Measurements from ENCODE around the gene NSMF. TPM values are rescaled to one million over a fixed set of nuclear protein-coding genes. Genes with fewer than 3 reads are reported as not detected.
"Not testable (repeated sequence)": the region's sequence is repeated elsewhere in the genome, so short reads cannot be mapped to it uniquely, and the experiment has no call there.

The NSMF gene
- total and polyA plus RNA-seq, 2 experiments from 2014 or later = 73.0 to 107 TPM

DNA sequence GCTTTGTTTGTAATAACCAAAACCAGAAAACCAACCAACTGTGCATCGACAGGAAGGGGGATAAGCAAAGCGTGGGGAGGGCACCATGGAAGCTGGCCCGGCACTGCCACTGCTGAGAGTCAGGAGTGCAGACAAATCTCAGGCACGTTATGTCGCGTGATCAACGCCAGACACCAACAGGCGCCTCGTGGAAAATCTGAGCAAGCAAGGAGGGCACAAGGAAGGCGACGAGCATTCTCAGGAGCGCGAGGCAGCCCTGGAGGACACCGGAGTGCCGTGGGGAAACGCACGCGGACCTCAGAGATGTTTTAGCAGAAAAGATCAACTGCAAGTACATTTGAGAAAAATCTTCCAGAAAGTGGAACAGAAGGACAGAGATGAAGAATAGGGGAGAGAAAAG lies 15.1 kb upstream of the NSMF start:
- TF ChIP-seq, protein P1, sequence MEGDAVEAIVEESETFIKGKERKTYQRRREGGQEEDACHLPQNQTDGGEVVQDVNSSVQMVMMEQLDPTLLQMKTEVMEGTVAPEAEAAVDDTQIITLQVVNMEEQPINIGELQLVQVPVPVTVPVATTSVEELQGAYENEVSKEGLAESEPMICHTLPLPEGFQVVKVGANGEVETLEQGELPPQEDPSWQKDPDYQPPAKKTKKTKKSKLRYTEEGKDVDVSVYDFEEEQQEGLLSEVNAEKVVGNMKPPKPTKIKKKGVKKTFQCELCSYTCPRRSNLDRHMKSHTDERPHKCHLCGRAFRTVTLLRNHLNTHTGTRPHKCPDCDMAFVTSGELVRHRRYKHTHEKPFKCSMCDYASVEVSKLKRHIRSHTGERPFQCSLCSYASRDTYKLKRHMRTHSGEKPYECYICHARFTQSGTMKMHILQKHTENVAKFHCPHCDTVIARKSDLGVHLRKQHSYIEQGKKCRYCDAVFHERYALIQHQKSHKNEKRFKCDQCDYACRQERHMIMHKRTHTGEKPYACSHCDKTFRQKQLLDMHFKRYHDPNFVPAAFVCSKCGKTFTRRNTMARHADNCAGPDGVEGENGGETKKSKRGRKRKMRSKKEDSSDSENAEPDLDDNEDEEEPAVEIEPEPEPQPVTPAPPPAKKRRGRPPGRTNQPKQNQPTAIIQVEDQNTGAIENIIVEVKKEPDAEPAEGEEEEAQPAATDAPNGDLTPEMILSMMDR (IDR thresholded peaks at IDR 0.05; ENCODE audit: low read depth, low read length) = no peak
- Histone ChIP-seq H3K4me1 (ENCODE audit: low read depth) (no peaks in the 10 kb centered on the region), H3K27me3 (no peaks in the 10 kb centered on the region), H3K36me3 (no peaks in the 10 kb centered on the region), H3K27ac (no peak overlapping the region), H3K4me3 (no peak overlapping the region), H3K9me3 (ENCODE audit: low read depth) (no peaks in the 10 kb centered on the region)
- no peak for DNase-seq (ENCODE audit: low read depth in 1 of 2, low spot score in 1 of 2)

DNA sequence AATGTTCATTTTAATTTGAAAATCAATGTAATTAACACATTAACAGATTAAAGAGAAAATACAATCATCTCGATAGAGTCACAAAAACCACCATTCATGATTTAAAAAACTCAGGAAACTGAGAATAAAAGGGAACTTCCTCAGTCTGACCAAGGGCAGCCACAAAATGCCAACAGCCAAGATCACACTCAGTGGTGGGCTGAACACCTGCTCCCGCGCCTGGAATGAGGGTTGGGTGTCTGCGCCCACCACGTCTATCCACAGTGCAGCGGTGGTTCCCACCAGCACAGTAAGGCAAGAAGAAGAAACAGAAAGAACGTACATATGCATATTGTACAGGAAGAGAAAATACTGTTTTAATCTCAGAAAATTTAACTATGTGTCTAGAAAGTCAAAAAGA lies 11.7 kb upstream of the NSMF start:
- Histone ChIP-seq H3K27ac (no peak overlapping the region), H3K4me3 (no peak overlapping the region), H3K27me3 (no peaks in the 10 kb centered on the region), H3K4me1 (ENCODE audit: low read depth) (no peaks in the 10 kb centered on the region), H3K9me3 (ENCODE audit: low read depth) (no peaks in the 10 kb centered on the region), H3K36me3 (no peaks in the 10 kb centered on the region)
- TF ChIP-seq, protein P1 (IDR thresholded peaks at IDR 0.05; ENCODE audit: low read depth, low read length) = no peak
- no peak for DNase-seq (ENCODE audit: low read depth in 1 of 2, low spot score in 1 of 2)

DNA sequence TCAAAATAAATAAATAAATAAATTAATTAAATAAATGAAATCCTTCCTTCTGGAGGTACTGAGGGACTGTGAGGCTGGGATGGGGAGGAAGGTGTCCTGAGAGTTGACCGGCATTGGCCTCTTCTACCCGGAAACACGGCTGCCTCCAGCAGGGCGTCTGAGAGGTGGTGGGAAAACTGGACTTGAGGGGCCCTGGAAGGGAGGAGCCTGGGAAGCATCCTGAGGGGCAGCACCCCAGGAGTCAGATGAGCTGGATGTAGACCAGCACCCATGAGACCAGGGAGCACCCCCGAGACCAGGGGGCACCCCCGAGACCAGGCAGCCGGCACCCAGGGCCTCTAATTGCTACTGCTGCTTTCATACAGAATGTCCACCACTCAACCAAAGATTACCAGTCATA lies 8.8 kb upstream of the NSMF start:
- DNase-seq (ENCODE audit: low read depth in 1 of 2, low spot score in 1 of 2) = no peak
- Histone ChIP-seq H3K9me3 (ENCODE audit: low read depth) (no peaks in the 10 kb centered on the region), H3K27ac (no peak overlapping the region), H3K27me3 (peaks cover 3% of the 10 kb centered on the region), H3K4me1 (ENCODE audit: low read depth) (no peaks in the 10 kb centered on the region), H3K36me3 (no peaks in the 10 kb centered on the region), H3K4me3 (no peak overlapping the region)
- TF ChIP-seq, protein P1 (IDR thresholded peaks at IDR 0.05; ENCODE audit: low read depth, low read length) = no peak

DNA sequence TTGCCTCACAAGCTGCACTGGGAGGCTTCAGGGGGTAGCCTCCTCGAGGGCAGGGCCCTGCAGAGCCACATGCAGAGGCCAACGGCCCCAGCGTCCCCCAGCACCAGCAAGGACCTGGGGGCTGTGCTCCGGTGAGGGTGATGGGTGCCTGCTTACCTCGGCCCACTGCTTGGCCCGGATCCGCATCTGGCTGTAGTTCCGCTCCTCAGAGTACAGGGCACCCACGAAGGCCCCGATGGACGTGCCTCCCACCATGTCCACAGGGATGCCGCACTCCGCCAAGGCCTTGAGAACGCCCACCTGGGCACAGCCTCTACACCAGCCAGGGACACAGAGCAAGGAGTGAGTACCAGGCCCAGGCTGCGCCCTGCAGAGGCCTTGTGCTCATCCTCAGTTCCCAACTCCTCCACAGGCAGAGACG lies 8.0 kb upstream of the NSMF start:
- Histone ChIP-seq H3K36me3 (no peaks in the 10 kb centered on the region), H3K4me1 (ENCODE audit: low read depth) (no peaks in the 10 kb centered on the region), H3K9me3 (ENCODE audit: low read depth) (no peaks in the 10 kb centered on the region), H3K27me3 (peaks cover 11% of the 10 kb centered on the region), H3K4me3 (no peak overlapping the region), H3K27ac (no peak overlapping the region)
- no peak for DNase-seq (ENCODE audit: low read depth in 1 of 2, low spot score in 1 of 2)
- TF ChIP-seq, protein P1 (IDR thresholded peaks at IDR 0.05; ENCODE audit: low read depth, low read length) = no peak

DNA sequence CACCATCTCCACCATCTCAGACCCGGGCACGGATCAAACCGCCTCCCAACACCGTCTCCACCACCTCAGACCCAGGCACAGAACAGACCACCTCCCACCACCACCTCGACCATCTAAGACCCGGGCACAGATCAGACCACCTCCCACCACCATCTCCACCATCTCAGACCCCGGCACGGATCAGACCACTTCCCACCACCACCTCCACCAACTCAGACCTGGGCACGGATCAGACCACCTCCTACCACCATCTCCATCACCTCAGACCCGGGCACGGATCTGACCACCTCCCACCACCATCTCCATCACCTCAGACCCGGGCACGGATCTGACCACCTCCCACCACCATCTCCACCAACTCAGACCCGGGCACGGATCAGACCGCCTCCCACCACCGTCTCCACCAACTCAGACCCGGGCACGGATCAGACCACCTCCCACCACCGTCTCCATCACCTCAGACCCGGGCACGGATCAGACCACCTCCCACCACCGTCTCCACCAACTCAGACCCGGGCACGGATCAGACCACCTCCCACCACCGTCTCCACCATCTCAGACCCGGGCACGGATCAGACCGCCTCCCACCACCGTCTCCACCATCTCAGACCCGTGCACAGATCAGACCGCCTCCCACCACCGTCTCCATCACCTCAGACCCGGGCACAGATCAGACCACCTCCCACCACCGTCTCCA lies 7.4 kb upstream of the NSMF start:
- not testable (repeated sequence) for DNase-seq (ENCODE audit: low read depth in 1 of 2, low spot score in 1 of 2); H3K4me1 ChIP-seq (ENCODE audit: low read depth); H3K9me3 ChIP-seq (ENCODE audit: low read depth); H3K4me3 ChIP-seq; H3K27ac ChIP-seq; H3K36me3 ChIP-seq
- peaks cover 17% of the 10 kb centered on the region for H3K27me3 ChIP-seq

DNA sequence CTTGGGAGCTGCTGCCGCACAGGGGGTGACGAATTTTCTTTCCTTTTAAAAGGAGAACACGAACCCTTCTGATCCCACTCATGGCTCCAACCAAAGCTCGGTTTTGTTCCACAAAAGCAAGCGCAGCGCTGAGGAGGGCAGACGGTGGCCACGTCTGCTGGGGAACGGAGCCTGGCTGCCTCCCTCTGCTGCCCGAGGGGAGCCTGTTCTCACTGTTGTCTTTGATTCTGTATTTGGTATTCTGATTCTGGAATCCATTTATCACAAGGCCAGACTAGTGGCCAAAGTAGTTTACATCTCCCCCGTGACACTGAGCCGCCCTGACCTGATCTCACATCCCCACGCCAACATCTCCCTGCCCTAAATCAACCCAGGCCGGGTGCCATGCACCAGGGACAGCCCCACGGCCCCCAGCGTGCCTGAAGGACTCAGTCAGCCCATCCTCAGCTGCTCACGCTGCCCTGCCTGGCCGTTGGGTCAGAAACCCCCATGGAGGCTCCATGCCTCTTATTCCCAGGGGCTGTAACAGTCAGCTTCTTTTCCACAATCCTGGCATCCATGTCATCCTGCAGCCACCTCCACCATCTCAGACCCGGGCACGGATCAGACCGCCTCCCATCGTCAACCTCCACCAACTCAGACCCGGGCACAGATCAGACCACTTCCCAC lies 6.7 kb upstream of the NSMF start:
- Histone ChIP-seq H3K4me3 (no peak overlapping the region), H3K27me3 (peaks cover 18% of the 10 kb centered on the region), H3K4me1 (ENCODE audit: low read depth) (no peaks in the 10 kb centered on the region), H3K36me3 (no peaks in the 10 kb centered on the region), H3K27ac (no peak overlapping the region), H3K9me3 (ENCODE audit: low read depth) (no peaks in the 10 kb centered on the region)
- TF ChIP-seq, protein P1 (IDR thresholded peaks at IDR 0.05; ENCODE audit: low read depth, low read length) = no peak
- DNase-seq (ENCODE audit: low read depth in 1 of 2, low spot score in 1 of 2) = no peak
